Caco-2 (cell line): ENCODE results near the gene TRPV4. TPM values are rescaled to one million over a fixed set of nuclear protein-coding genes. Genes with fewer than 3 reads are reported as not detected.

Source experiments
- BruUV-seq: library from RNA; stranded (reverse); fragments of 400-500 nt; replicated peaks from 2 replicates; lab custom pipeline; 2021; lab: Mats Ljungman, UMichigan
- CTCF ChIA-PET: fragments of 300-600 bp; sonication (Branson Sonifier 250); formaldehyde crosslinking; loops from one replicate; lab custom pipeline; 2022; ENCODE audit warnings: antibody characterized with exemption; lab: Charles Lee
- POLR2A ChIA-PET: fragments of 300-600 bp; sonication (Branson Sonifier 250); formaldehyde crosslinking; loops from one replicate; lab custom pipeline; 2022; ENCODE audit warnings: antibody characterized with exemption; lab: Charles Lee
- DNase-seq, 2 experiments: peaks; one replicate each; pipeline versions ENCODE4 v3.0.0 to v3.0.0-alpha.2; 2020 to 2022
- H3K27me3 ChIP-seq: replicated peaks from 2 replicates; pipeline ENCODE4 v1.6.0; 2011; ENCODE audit warnings: low read length; ENCODE audit not compliant: control insufficient read depth, insufficient read depth
- H3K36me3 ChIP-seq: 2 replicates; pipeline ENCODE4 v1.5.1; 2011; ENCODE audit warnings: low read length; ENCODE audit not compliant: control insufficient read depth, insufficient read depth
- H3K4me1 ChIP-seq: fragments of 250-450 bp; sonication (Bioruptor Pico); 2 replicates; pipeline ENCODE4 v1.5.1; 2020; ENCODE audit warnings: mild to moderate bottlenecking
- H3K4me3 ChIP-seq: 2 replicates; pipeline ENCODE4 v1.5.1; 2011; ENCODE audit warnings: low read depth, mild to moderate bottlenecking, control low read depth, low read length
- H3K9me3 ChIP-seq: fragments of 250-450 bp; sonication (Bioruptor Pico); 2 replicates; pipeline ENCODE4 v1.5.1; 2020; ENCODE audit warnings: mild to moderate bottlenecking, moderate library complexity
- H3K27ac Mint-ChIP-seq: one replicate; pipeline ENCODE4 v1.8.0; 2022; ENCODE audit warnings: mixed read lengths; ENCODE audit not compliant: unreplicated experiment
- H3K27me3 Mint-ChIP-seq: one replicate; pipeline ENCODE4 v1.8.0; 2022; ENCODE audit warnings: mixed read lengths; ENCODE audit not compliant: insufficient read depth, unreplicated experiment
- H3K36me3 Mint-ChIP-seq: one replicate; pipeline ENCODE4 v1.8.0; 2022; ENCODE audit warnings: mild to moderate bottlenecking, mixed read lengths; ENCODE audit not compliant: insufficient read depth, unreplicated experiment
- H3K4me1 Mint-ChIP-seq: one replicate; pipeline ENCODE4 v1.8.0; 2022; ENCODE audit warnings: low read depth, mixed read lengths; ENCODE audit not compliant: unreplicated experiment
- H3K4me3 Mint-ChIP-seq: one replicate; pipeline ENCODE4 v1.8.0; 2022; ENCODE audit warnings: mild to moderate bottlenecking, moderate library complexity, mixed read lengths; ENCODE audit not compliant: unreplicated experiment
- H3K9me3 Mint-ChIP-seq: one replicate; pipeline ENCODE4 v1.8.0; 2022; ENCODE audit warnings: mixed read lengths; ENCODE audit not compliant: unreplicated experiment
- intact Hi-C: fragments of 100-400 bp; cut with micrococcal nuclease; formaldehyde crosslinking; loops from one replicate; pipeline ENCODE4 v1.10.0; 2022; ENCODE audit not compliant: unreplicated experiment
- total RNA-seq: library from RNA; stranded (reverse); gene quantifications from 2 replicates; pipeline ENCODE4 v1.2.3, GENCODE V29; 2022
- TF ChIP-seq, protein P1 (sequence below), 2 experiments: fragments of 200-600 bp in 1 of 2; IDR thresholded peaks; 1 replicate in 1 of 2; 2 replicates in 1 of 2; pipeline versions ENCODE4 v1.5.1 to v1.8.0; 2011 to 2022; ENCODE audit warnings: antibody characterized with exemption in 1 of 2, control low read depth in 1 of 2, inconsistent platforms in 1 of 2, low read depth in 1 of 2, low read length in 1 of 2, mild to moderate bottlenecking in 1 of 2, moderate library complexity in 1 of 2; ENCODE audit not compliant: insufficient read depth in 1 of 2, severe bottlenecking in 1 of 2, unreplicated experiment in 1 of 2

The TRPV4 gene
- total RNA-seq, 1 experiment from 2014 or later, result not detected

DNA sequence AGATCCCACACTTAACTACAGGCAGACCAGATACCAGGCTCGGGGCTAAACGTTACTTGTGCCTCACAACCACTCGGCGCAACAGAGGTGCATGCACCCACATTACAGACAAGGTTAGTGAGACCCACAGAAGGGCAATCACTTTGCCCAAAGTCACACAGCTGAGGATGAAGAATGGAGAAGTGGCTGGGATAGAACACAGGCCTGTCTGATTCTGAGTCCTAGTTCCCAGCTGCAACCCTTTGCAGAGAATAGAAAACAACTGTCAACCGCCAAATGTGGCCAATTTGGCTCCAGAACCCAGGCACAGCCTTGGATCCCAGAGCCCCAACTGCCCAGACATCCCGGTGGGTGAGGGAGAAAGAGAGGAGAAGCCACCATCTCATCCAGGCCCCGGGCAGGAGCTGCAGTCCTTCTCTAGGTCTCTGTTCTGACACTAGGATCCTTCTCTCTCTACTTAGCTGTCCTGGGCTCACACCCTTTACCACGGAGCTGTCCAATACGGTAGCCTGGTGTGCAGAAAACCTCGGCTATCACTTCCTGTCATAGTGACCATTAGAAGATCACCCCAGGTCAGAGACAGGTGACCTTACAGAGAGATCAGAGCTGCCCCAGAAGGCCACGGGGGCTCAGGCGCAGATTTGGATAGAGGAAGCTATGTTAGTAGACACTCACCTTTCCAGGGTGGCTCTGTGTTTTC, 60.4 kb downstream of the TRPV4 start:
- no peak overlapping the region for H3K4me3 ChIP-seq
- no peaks in the 10 kb centered on the region for H3K36me3 ChIP-seq
- no peaks in the 10 kb centered on the region for H3K27me3 Mint-ChIP-seq
- ChIA-PET CTCF (interaction anchor here (0.6 to 4.4 kb wide), 6 partner anchors 8 to 1157 kb away, joined by 3 to 69 read pairs (median 4); no protein-coding TSS in a partner anchor), POLR2A (no interaction called here)
- H3K27me3 ChIP-seq, result no peaks in the 10 kb centered on the region
- peaks cover 7% of the 10 kb centered on the region; the same call in 1 of the 2 replicates for H3K4me1 ChIP-seq
- BruUV-seq, result no TSS peak
- H3K4me1 Mint-ChIP-seq, result peaks cover 11% of the 10 kb centered on the region
- TF ChIP-seq, protein P1, sequence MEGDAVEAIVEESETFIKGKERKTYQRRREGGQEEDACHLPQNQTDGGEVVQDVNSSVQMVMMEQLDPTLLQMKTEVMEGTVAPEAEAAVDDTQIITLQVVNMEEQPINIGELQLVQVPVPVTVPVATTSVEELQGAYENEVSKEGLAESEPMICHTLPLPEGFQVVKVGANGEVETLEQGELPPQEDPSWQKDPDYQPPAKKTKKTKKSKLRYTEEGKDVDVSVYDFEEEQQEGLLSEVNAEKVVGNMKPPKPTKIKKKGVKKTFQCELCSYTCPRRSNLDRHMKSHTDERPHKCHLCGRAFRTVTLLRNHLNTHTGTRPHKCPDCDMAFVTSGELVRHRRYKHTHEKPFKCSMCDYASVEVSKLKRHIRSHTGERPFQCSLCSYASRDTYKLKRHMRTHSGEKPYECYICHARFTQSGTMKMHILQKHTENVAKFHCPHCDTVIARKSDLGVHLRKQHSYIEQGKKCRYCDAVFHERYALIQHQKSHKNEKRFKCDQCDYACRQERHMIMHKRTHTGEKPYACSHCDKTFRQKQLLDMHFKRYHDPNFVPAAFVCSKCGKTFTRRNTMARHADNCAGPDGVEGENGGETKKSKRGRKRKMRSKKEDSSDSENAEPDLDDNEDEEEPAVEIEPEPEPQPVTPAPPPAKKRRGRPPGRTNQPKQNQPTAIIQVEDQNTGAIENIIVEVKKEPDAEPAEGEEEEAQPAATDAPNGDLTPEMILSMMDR (IDR thresholded peaks at IDR 0.05; ENCODE audit: insufficient read depth in 1 of 2, low read depth in 1 of 2, low read length in 1 of 2, severe bottlenecking in 1 of 2, unreplicated experiment in 1 of 2), result no peak
- peak in 1 of 2 experiments; percentile 30 for DNase-seq
- H3K9me3 Mint-ChIP-seq, result no peaks in the 10 kb centered on the region
- H3K9me3 ChIP-seq, result no peaks in the 10 kb centered on the region
- no peak overlapping the region for H3K27ac Mint-ChIP-seq
- peaks cover 5% of the 10 kb centered on the region for H3K36me3 Mint-ChIP-seq
- H3K4me3 Mint-ChIP-seq, result no peak overlapping the region
- intact Hi-C loops, result loop anchor here (1.0 kb wide), 1 partner anchor 344 kb away; no protein-coding TSS in a partner anchor

DNA sequence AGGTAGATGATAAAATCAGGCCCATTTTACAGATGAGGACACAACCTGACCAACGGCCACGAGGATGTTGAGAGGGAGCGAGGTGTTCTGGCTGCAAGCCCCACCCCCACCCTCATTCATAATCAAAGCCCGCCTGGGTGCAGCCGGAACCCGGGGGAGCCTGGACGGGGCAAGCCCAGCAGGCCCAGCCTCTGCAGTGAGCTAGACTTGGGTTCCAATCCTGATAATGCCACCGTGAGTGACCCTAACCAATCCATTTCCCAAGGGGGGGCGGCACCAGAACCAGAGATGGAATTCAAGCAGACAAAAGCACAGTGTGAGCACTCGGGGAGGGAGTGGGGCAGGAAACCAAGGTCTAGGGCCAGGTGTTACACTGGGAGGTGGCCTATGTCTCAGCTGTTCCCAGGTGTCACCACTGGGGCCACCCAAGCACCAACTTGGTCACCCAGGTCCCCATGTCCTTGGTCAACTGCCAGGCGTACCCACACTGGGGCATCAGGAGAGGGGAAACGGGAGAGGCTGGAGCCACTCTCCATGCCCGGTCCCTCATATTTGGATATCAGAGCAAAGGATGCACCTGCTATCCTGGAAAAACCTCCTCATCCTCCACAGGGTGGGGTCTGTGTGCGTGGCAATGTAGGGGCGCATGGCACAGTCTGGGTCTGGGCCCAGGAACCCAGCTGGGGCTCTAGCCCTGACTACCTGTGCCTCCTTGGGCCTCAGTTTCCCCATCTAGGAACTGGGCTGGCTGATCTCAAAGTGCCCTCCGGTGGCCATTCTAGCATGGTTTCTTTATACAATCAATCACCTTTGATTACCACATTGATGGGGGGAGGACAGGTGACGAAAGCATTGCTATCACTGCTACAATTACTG, 61.2 kb downstream of the TRPV4 start:
- Histone ChIP-seq H3K4me1 (peaks cover 7% of the 10 kb centered on the region; the same call in 1 of the 2 replicates), H3K27me3 (no peaks in the 10 kb centered on the region), H3K9me3 (no peaks in the 10 kb centered on the region), H3K4me3 (no peak overlapping the region), H3K36me3 (no peaks in the 10 kb centered on the region)
- intact Hi-C loops, result loop anchor here (1.0 kb wide), 1 partner anchor 344 kb away; no protein-coding TSS in a partner anchor
- peak in 1 of 2 experiments; percentile 17 for DNase-seq
- H3K27me3 Mint-ChIP-seq, result no peaks in the 10 kb centered on the region
- no TSS peak for BruUV-seq
- TF ChIP-seq, protein P1 (IDR thresholded peaks at IDR 0.05; ENCODE audit: insufficient read depth in 1 of 2, low read depth in 1 of 2, low read length in 1 of 2, severe bottlenecking in 1 of 2, unreplicated experiment in 1 of 2), result peak in 1 of 2 experiments; percentile 7
- no peak overlapping the region for H3K27ac Mint-ChIP-seq
- H3K9me3 Mint-ChIP-seq, result no peaks in the 10 kb centered on the region
- no peak overlapping the region for H3K4me3 Mint-ChIP-seq
- ChIA-PET POLR2A (no interaction called here), CTCF (no interaction called here)
- no peaks in the 10 kb centered on the region for H3K36me3 Mint-ChIP-seq
- peaks cover 4% of the 10 kb centered on the region for H3K4me1 Mint-ChIP-seq
